Naive B cell (primary cell): ENCODE measurements around the gene MYOF. TPM values are rescaled to one million over a fixed set of nuclear protein-coding genes. Genes with fewer than 3 reads are reported as not detected.
A peak's percentile ranks its signal among the peaks of the same experiment; 100 is the strongest.

ENCODE experiments used
- ATAC-seq, 2 donors: fragments of 150-1000 bp; cut with Tn5 transposase; 2 replicates each; pipeline ENCODE4 v1.10.0; 2021; ENCODE audit warnings: low read depth in 2 of 2, mild to moderate bottlenecking in 2 of 2, moderate library complexity in 2 of 2
- DNase-seq: peaks from one replicate; pipeline ENCODE4 v3.0.0; 2022
- H3K27ac Mint-ChIP-seq, 6 donors: one replicate each; pipeline ENCODE4 v1.8.0; 2020 to 2022; ENCODE audit warnings: mild to moderate bottlenecking in 6 of 6, mixed read lengths in 6 of 6, moderate library complexity in 5 of 6, inconsistent platforms in 2 of 6
- H3K27me3 Mint-ChIP-seq, 3 donors: one replicate each; pipeline ENCODE4 v1.8.0; 2021 to 2022; ENCODE audit warnings: mixed read lengths in 3 of 3, mild to moderate bottlenecking in 1 of 3
- H3K36me3 Mint-ChIP-seq, 2 donors: one replicate each; pipeline ENCODE4 v1.8.0; 2020 to 2022; ENCODE audit warnings: mixed read lengths in 2 of 2, inconsistent platforms in 1 of 2, mild to moderate bottlenecking in 1 of 2
- H3K4me1 Mint-ChIP-seq, 3 donors: one replicate each; pipeline ENCODE4 v1.8.0; 2020 to 2022; ENCODE audit warnings: mixed read lengths in 3 of 3, inconsistent platforms in 1 of 3, mild to moderate bottlenecking in 1 of 3, moderate library complexity in 1 of 3
- H3K4me3 Mint-ChIP-seq, 8 donors: one replicate each; pipeline ENCODE4 v1.8.0; 2020 to 2022; ENCODE audit warnings: mild to moderate bottlenecking in 8 of 8, mixed read lengths in 8 of 8, moderate library complexity in 8 of 8, inconsistent platforms in 2 of 8
- H3K9me3 Mint-ChIP-seq, 7 donors: one replicate each; pipeline ENCODE4 v1.8.0; 2020 to 2022; ENCODE audit warnings: mixed read lengths in 7 of 7, mild to moderate bottlenecking in 5 of 7, inconsistent platforms in 2 of 7, moderate library complexity in 1 of 7
- polyA plus RNA-seq, 6 donors: library from polyadenylated mRNA; unstranded; fragments of 300-500 nt; fragmentation: Illumina TruSeq; gene quantifications; one replicate each; pipeline ENCODE4 v1.2.3, GENCODE V29; 2021; ENCODE audit warnings: low read depth in 6 of 6

The MYOF gene
- polyA plus RNA-seq, 6 donors from 2014 or later: 0.25 to 0.40 TPM; not detected in 4

GRCh38 chr10:93267521-93267920 lies 214.6 kb downstream of the MYOF start:
- ATAC-seq: peak; percentile 93 to 94
- peaks cover 0 to 23% (median 21%) of the 10 kb centered on the region in 3 donors for H3K4me1 Mint-ChIP-seq
- no peaks in the 10 kb centered on the region for H3K27me3 Mint-ChIP-seq
- H3K9me3 Mint-ChIP-seq: peaks cover 0 to 9% (median 5%) of the 10 kb centered on the region in 7 donors
- H3K27ac Mint-ChIP-seq: peak overlapping the region in 2 of 6 donors; percentile 13 to 31
- H3K36me3 Mint-ChIP-seq: peaks cover 5% of the 10 kb centered on the region in 2 donors
- peak; percentile 12 for DNase-seq
- H3K4me3 Mint-ChIP-seq: no peak overlapping the region

GRCh38 chr10:93266858-93267257 lies 215.3 kb downstream of the MYOF start:
- Mint-ChIP-seq H3K36me3 (peaks cover 5% of the 10 kb centered on the region in 2 donors), H3K4me1 (peaks cover 0 to 23% (median 21%) of the 10 kb centered on the region in 3 donors), H3K9me3 (peaks cover 0 to 9% (median 5%) of the 10 kb centered on the region in 7 donors), H3K27me3 (no peaks in the 10 kb centered on the region), H3K4me3 (no peak overlapping the region), H3K27ac (peak overlapping the region in 2 of 6 donors; percentile 27 to 31)
- DNase-seq (no peak), ATAC-seq (peak; percentile 36 to 43)

GRCh38 chr10:93261961-93262610 lies 220.0 kb downstream of the MYOF start:
- H3K4me3 Mint-ChIP-seq: no peak overlapping the region
- ATAC-seq: no peak

GRCh38 chr10:93261089-93261488 lies 221.0 kb downstream of the MYOF start:
- H3K4me3 Mint-ChIP-seq: no peak overlapping the region
- DNase-seq (no peak), ATAC-seq (no peak)
- H3K27ac Mint-ChIP-seq: no peak overlapping the region
- H3K9me3 Mint-ChIP-seq: no peaks in the 10 kb centered on the region
- H3K36me3 Mint-ChIP-seq: no peaks in the 10 kb centered on the region
- no peaks in the 10 kb centered on the region for H3K4me1 Mint-ChIP-seq
- no peaks in the 10 kb centered on the region for H3K27me3 Mint-ChIP-seq

More at GRCh38 chr10:93261961-93262610, 220.0 kb downstream of the MYOF start:
- Mint-ChIP-seq H3K27ac (no peak overlapping the region), H3K27me3 (no peaks in the 10 kb centered on the region), H3K9me3 (no peaks in the 10 kb centered on the region), H3K36me3 (no peaks in the 10 kb centered on the region), H3K4me1 (peaks cover 0 to 5% (median 5%) of the 10 kb centered on the region in 3 donors)
- no peak for DNase-seq

- ATAC-seq (no peak), DNase-seq (no peak)
- Mint-ChIP-seq H3K4me3 (no peak overlapping the region), H3K36me3 (no peaks in the 10 kb centered on the region), H3K27ac (no peak overlapping the region), H3K9me3 (no peaks in the 10 kb centered on the region), H3K4me1 (no peaks in the 10 kb centered on the region), H3K27me3 (no peaks in the 10 kb centered on the region)
Observed at GRCh38 chr10:93259126-93259525, 223.0 kb downstream of the MYOF start.

Other genes with a start within 250 kb of the MYOF start
- gene CEP55, start 14.3 kb upstream of the MYOF start, polyA plus RNA-seq: under 1 TPM in 2 of 6 donors, not detected in 4; 0.21 to 0.24 TPM
- not detected for gene FFAR4, start 84.3 kb upstream of the MYOF start, polyA plus RNA-seq
- gene RBP4, start 118.9 kb upstream of the MYOF start, polyA plus RNA-seq: not detected
- gene PDE6C, start 130.2 kb upstream of the MYOF start, polyA plus RNA-seq: not detected
- 1 to 10 TPM; 4.6 to 7.8 (median 6.3) TPM for gene FRA10AC1, start 220.3 kb upstream of the MYOF start, polyA plus RNA-seq